ENCODE data around the gene CIAO3.

The CIAO3 gene

GRCh38 chr16:724188-725040 lies 16.4 kb downstream of the CIAO3 start:
- ChIA-PET POLR2A (interaction anchor here (0.8 kb wide), 1 partner anchor 10 kb away, joined by 4 read pairs; the partner anchor contains the start of gene METRN), CTCF (interaction anchor here (1.0 to 7.4 kb wide), 4 partner anchors 10 to 331 kb away, joined by 3 to 75 read pairs (median 12); partner anchors contain the start of genes CIAO3 and METRN)
- no peak for DNase-seq (ENCODE audit: low read depth, low spot score)
- TF ChIP-seq, protein P1, sequence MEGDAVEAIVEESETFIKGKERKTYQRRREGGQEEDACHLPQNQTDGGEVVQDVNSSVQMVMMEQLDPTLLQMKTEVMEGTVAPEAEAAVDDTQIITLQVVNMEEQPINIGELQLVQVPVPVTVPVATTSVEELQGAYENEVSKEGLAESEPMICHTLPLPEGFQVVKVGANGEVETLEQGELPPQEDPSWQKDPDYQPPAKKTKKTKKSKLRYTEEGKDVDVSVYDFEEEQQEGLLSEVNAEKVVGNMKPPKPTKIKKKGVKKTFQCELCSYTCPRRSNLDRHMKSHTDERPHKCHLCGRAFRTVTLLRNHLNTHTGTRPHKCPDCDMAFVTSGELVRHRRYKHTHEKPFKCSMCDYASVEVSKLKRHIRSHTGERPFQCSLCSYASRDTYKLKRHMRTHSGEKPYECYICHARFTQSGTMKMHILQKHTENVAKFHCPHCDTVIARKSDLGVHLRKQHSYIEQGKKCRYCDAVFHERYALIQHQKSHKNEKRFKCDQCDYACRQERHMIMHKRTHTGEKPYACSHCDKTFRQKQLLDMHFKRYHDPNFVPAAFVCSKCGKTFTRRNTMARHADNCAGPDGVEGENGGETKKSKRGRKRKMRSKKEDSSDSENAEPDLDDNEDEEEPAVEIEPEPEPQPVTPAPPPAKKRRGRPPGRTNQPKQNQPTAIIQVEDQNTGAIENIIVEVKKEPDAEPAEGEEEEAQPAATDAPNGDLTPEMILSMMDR (IDR thresholded peaks at IDR 0.05; ENCODE audit: insufficient read depth, low read length, missing control alignments): no peak
- H3K4me3 ChIP-seq (ENCODE audit: low read depth, low read length): no peak overlapping the region

DNA sequence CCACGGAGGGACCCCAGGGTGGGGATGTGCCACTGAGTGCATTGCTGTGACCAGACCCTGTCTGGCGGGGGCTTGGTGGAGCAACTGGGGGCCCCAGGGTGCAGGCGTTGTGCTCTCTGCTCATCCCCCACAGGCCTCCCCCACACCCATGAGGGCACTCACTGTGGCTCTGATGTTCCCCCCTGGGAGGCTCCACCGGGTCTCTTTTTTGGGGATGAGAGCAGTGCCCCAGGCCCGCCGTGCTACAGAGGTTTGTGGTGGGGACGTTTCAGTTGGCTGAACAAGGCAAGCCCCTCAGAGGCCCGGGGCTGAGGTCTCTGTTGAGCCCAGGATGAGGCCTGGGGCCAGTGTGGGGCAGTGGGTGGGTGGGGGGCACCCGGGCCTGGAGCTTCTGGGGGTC lies 17.1 kb downstream of the CIAO3 start:
- H3K4me3 ChIP-seq (ENCODE audit: low read depth, low read length): no peak overlapping the region
- CTCF ChIA-PET: interaction anchor here (1.0 to 7.4 kb wide), 3 partner anchors 10 to 332 kb away, joined by 3 to 75 read pairs (median 16); partner anchors contain the start of genes CIAO3 and METRN
- DNase-seq (ENCODE audit: low read depth, low spot score): no peak
- POLR2A ChIA-PET: no interaction called here
- TF ChIP-seq, protein P1 (IDR thresholded peaks at IDR 0.05; ENCODE audit: insufficient read depth, low read length, missing control alignments): no peak

DNA sequence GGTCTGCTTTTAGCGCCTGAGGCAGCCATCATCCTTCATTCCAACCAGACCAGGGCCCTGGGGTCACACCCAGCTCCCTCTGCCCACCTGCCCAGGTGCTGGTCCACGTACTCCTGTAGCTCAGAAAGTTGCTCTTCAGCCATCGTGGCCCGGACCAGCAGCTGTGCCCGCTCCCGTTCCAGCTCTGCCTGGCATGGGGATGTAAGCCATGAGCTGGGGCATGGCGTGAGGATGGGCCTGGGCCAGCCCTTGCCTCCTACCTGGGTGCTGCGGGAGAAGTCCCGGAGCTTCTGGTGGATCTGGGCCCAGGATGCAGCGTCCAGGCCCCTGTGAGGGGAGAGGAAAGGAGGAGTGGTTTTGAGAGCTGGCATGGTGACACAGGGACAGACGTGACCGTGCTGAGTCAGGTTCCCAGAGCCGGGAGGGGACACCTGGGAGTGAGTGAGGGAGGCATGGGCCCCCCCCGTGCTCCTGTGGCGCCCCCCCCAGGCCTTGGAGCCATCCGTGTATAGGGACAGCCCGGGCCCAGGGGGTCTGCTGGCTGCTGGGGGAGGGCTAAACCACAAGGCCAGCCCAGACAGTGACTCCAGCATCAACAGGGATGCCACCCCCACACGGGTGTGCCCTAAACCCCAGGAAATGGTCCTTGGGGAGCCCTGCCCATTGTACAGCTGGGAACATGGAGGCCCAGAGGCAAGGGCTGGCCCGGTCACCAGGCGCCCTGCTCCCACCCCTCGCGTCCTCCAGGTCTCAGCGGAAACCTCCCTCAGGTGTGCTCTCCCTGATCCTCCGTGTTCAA lies 17.8 kb downstream of the CIAO3 start:
- ChIA-PET POLR2A (interaction anchor here (1.4 kb wide), 1 partner anchor 11 kb away, joined by 4 read pairs; no protein-coding TSS in a partner anchor), CTCF (interaction anchor here (0.9 to 7.4 kb wide), 5 partner anchors 9 to 20 kb away, joined by 3 to 75 read pairs (median 6); partner anchors contain the start of genes CIAO3 and METRN)
- TF ChIP-seq, protein P1 (IDR thresholded peaks at IDR 0.05; ENCODE audit: insufficient read depth, low read length, missing control alignments): no peak
- DNase-seq (ENCODE audit: low read depth, low spot score): no peak
- no peak overlapping the region for H3K4me3 ChIP-seq (ENCODE audit: low read depth, low read length)

GRCh38 chr16:721765-722540 lies 18.8 kb downstream of the CIAO3 start:
- no peak for DNase-seq (ENCODE audit: low read depth, low spot score)
- peak overlapping the region; percentile 75 for H3K4me3 ChIP-seq (ENCODE audit: low read depth, low read length)
- TF ChIP-seq, protein P1 (IDR thresholded peaks at IDR 0.05; ENCODE audit: insufficient read depth, low read length, missing control alignments): no peak
- POLR2A ChIA-PET: interaction anchor here (0.6 to 1.4 kb wide), 3 partner anchors 9 to 13 kb away, joined by 3 to 4 read pairs (median 3); no protein-coding TSS in a partner anchor
- CTCF ChIA-PET: interaction anchor here (0.9 to 3.4 kb wide), 9 partner anchors 9 to 64 kb away, joined by 3 to 25 read pairs (median 6); partner anchors contain the start of gene CIAO3

GRCh38 chr16:720990-721764 lies 19.6 kb downstream of the CIAO3 start, which contains the start of gene ANTKMT:
Gene ANTKMT, plus strand, starts transcription at chr16:721146. Its CDS starts 129 bp downstream, at chr16:721275.
- ChIA-PET CTCF (interaction anchor here (0.8 to 3.4 kb wide), 14 partner anchors 9 to 335 kb away, joined by 3 to 25 read pairs (median 6); partner anchors contain the start of gene CIAO3), POLR2A (interaction anchor here (0.7 to 1.5 kb wide), 4 partner anchors 9 to 35 kb away, joined by 3 to 7 read pairs (median 4); no protein-coding TSS in a partner anchor)
- peak within 1 kb of the TSS; percentile 75 for H3K4me3 ChIP-seq (ENCODE audit: low read depth, low read length)
- TF ChIP-seq, protein P1 (IDR thresholded peaks at IDR 0.05; ENCODE audit: insufficient read depth, low read length, missing control alignments): no peak
- no peak for DNase-seq (ENCODE audit: low read depth, low spot score)
